ENCODE results near the gene PTPRD. TPM values are rescaled to one million over a fixed set of nuclear protein-coding genes. Genes with fewer than 3 reads are reported as not detected.
"Not testable (repeated sequence)": the region's sequence is repeated elsewhere in the genome, so short reads cannot be mapped to it uniquely, and the experiment has no call there.

Gene PTPRD
- total RNA-seq, 1 donor from 2014 or later, result 20.9 TPM

- DNase-seq (ENCODE audit: low spot score), result no peak
Observed at GRCh38 chr9:9326749-9327148, 1286.1 kb downstream of the PTPRD start.

DNA sequence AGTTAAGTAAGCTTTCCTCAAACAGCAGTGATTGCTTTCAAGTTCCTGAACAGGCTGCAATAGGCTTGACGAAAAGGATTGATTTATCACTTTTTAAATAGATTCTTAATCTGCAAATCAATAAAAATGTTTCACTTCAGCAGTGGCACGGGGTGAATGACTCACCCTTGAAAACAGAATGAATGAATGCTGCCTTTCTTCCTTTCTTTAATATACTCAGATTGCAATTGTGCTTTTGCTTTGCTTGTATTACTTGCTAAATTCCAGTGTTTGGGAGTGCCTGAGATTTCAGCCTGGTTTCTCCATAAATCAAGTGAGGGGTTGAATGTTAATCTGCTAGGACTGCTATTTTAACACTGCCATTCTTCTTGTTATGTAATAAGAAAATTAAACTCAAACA lies 1293.8 kb downstream of the PTPRD start:
- no peak for DNase-seq (ENCODE audit: low spot score)

- not testable (repeated sequence) for DNase-seq (ENCODE audit: low spot score)
Observed at GRCh38 chr9:9310743-9311142, 1302.1 kb downstream of the PTPRD start.

GRCh38 chr9:9305600-9305999 lies 1307.2 kb downstream of the PTPRD start:
- DNase-seq (ENCODE audit: low spot score), result no peak

DNA sequence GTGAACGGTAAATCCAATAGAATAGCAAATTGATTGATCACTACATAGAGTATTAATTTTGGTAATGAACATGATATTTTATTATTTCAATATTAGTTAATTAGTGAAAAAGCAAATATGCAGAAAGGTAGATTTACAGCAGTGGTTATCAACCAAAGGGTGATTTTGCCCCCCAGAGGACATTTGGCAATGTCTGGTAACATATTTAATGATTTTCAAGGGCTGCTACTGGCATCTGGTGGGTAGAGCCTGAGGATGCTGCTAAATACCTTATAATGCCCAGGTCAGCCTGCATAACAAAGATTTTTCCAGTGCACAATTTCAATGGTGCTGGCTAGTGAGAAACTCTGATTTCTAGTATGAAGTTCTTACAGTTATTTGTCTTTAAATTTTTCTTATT lies 1313.7 kb downstream of the PTPRD start:
- no peak for DNase-seq (ENCODE audit: low spot score)

GRCh38 chr9:9286001-9286400 lies 1326.8 kb downstream of the PTPRD start:
- no peak for DNase-seq (ENCODE audit: low spot score)

GRCh38 chr9:9284201-9284600 lies 1328.6 kb downstream of the PTPRD start:
- no peak for DNase-seq (ENCODE audit: low spot score)

DNA sequence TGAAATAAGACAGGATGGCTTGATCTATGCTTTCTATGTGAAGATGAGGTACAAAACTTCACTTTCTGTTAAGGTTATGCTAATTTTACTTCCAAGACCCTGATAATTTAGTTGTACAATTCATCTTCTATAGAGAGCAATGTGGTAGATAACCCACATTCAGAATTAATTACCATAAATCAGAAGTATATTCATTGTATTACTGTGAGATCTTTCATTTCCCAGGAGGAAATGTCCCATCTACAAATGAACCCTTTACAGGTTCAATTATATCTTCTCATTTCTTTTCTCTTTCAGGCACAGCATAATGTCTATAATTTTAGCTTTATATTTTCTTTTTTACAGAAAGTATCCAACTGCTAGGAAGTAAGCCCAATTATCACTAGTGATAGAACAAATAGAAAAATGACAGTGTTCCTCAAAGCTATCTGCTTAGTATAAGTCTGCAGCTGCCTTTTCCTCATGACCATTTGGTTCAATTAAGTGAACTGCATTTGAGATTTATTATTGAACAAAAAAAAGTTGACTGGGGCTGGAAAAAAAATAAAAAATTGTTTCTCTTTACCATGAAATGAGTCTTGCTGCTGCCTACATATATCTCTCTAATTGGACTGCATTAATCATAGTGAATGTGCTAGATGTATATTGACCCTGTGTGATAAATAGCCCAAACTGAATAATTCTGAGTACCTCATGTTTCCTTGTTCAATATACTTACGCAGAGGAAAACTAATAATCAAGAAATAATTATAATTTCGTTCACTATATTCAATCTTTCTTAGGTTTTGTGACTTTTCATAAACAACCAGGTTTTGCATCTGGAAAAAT lies 1329.4 kb downstream of the PTPRD start:
- no peak for DNase-seq (ENCODE audit: low spot score)

DNA sequence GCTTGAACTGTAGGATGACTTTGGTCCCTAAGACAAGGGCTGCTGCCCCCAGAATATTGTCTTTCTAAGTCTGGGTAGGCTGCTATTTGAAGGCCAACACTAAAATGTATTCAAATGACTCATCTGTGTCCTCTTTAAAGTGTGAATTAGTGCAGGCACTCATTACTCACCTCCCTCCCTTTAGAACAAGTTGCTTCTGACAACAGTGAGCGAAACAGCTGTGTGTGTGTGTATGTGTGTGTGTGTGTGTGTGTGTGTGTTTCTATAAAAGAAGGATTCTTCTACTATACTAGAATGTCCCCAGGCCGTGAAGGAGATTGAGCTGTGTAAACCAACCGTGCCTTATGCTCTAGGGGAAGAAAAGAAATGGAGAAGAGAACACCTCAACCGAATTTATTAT lies 1337.2 kb downstream of the PTPRD start:
- no peak for DNase-seq (ENCODE audit: low spot score)

DNA sequence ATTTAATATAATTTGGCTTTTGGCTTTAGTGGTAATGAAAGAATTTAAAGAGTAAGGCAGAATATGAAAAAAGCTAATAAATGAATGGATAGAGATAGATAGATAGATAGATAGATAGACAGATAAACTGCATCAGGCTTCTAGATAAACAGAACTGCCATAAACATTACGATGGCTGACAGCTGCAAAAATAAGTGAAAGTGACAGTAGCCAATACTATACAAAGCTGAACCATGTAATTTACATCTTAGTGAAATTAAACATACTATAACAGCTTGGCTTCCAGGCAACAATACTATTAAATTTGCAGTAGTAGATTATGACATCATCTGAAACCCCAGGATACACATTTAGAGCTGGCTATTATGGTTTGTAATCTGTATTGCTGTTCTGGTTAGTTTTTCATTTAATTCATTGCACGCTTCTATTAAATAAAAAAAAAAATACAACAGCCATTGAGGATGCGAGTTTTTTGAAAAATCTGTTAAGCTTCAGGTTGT lies 1354.8 kb downstream of the PTPRD start:
- DNase-seq (ENCODE audit: low spot score), result no peak

DNA sequence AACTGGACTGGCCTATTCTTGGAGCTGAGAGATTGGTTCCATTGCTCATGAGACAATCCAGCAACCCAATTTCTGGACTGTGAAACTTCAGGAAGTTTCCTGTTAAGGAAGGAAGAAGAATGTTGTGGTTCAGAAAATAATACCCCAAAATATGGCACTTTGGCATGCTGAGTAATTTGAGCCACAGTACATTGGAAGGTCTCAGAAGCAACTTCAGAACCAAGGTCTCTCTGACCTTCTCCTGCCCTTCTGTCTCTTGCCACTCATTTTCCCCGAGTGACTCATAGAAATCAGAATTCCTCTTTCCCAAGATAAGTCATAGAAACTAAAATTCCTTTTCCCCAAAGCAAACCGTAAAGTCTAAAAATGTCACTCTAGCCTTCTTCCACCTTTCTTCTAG lies 1366.1 kb downstream of the PTPRD start:
- no peak for DNase-seq (ENCODE audit: low spot score)

GRCh38 chr9:9231946-9232345 lies 1380.9 kb downstream of the PTPRD start:
- DNase-seq (ENCODE audit: low spot score), result no peak

DNA sequence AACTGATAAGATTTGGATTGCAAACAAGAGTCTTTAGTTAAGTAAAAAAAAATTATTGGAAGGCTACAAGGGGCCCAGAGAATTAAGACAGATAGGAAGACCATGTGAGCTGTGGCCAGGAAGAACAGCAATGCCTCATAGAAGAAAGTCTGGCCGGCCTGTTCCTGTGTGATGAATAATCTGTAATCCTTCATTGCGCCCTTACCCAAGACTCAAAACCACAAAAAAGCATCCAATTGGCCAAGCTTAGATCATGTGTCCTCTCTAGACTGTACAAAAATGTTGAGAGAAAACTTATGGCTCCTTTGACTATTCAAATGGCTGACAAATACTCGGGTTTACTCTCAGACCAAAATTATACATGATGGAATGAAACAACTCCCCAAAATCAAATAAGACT lies 1383.5 kb downstream of the PTPRD start:
- DNase-seq (ENCODE audit: low spot score), result no peak

- DNase-seq (ENCODE audit: low spot score), result no peak
Observed at GRCh38 chr9:9223175-9223574, 1389.6 kb downstream of the PTPRD start.

DNA sequence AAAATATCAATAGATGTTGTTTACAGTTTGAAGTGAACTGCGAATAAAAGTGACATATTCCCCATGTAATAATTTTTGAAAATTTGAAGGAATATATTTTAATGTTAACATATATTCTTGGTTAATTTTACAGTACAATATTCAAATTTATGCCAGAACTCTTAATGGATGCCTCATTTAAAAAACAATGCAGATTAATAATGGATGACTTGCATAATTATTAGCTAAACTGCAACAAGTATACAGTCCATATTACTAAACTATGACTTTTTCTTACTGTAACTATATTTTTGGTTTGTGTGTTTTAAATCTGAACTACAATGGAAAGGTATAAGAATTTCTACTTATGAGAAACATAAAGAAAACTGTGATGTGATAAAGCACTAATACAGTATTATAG lies 1390.1 kb downstream of the PTPRD start:
- DNase-seq (ENCODE audit: low spot score), result no peak

DNA sequence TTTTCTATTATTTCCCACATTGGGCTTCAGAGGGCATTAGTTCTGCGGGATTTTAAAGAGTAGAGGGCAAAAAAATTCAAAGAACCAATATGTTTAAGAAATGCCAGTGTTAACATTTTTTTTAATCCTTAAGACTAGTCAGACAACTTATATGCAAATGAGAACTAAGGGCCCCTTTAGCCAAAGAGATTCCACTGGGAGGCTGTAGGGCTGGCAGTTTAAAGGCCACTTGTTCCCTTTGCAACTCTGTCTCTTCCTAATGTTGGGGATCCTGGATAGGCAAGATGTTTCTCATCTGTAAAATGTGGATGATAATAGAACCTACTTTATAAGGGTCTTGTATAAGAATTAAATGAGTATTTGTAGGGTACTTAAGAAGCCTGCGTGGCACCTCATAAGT lies 1395.9 kb downstream of the PTPRD start:
- DNase-seq (ENCODE audit: low spot score), result no peak

- no peak for DNase-seq (ENCODE audit: low spot score)
Observed at GRCh38 chr9:9215050-9215449, 1397.8 kb downstream of the PTPRD start.

DNA sequence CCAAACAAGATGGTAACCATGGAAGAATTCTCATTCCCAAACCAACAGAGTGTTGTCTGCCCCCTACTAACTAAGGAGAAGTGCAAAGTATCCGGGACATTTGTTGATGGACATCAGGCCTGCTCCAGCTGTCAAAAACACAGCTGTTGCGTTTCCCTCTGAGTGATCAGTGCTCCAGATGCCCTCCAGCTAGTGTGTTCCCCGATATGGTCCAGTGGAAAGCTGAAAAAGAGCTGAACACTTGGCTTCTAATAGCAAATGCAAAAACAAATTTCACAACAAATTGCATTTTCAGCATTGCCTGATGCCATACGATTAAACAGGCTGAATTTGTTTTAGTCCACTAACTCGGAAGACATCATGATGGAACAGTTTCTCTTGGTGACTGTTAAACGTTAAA lies 1398.7 kb downstream of the PTPRD start:
- DNase-seq (ENCODE audit: low spot score), result no peak

DNA sequence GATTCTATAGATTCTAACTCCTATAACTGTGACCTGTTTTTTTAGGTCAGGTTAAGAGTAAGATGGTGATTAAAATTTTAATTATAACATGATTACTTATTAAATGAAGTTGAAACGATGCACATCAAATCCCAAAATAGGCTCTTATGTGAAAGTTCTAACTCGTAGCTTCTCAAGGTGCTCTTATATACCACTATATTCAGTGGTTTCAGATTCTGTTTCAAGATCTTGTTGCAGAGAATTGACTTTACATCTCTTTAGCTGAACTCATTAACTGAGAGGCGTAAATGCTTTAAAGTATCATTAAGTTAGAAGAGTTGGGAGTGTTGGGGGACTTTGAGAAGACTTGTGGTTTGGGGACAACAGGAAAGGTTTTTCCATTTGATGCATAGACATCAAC lies 1399.8 kb downstream of the PTPRD start:
- no peak for DNase-seq (ENCODE audit: low spot score)

DNA sequence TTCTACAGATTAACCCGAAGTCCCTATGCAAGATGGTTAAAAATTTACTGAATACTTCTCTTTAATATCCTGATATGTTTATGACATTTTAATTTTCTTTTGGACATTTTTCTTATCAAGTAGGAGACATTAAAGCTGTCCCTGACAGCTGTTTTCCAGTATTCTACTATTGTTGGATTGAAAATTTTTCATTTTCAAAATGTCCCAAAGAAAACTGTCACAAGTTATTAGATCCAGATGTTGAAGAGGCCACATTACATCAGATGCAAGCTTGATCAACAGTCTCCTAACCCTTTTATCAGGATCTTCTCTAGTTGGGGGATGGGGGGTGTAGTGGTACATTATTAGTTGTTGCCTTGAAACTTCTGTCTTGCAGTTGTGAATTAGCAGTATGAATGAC lies 1410.5 kb downstream of the PTPRD start:
- no peak for DNase-seq (ENCODE audit: low spot score)

GRCh38 chr9:9186086-9186485 lies 1426.7 kb downstream of the PTPRD start:
- DNase-seq (ENCODE audit: low spot score), result no peak

DNA sequence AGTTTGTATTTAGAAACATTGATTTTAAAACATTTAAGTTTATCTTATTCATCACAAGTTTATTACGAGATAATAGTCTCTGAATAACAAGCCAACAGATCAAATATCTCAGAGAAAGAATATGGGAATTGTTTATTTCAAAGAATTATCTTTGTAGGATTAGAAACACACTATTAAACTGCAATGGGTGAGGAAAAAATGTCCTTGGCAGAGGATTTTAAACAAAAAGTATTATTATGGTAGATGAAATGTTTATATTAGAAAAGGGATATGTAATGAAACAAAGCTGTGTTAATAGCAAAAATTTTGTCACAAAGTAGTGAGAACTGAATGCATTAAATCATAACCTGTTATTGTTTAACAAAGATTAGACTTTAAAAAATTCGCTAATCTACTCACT lies 1430.4 kb downstream of the PTPRD start:
- DNase-seq (ENCODE audit: low spot score), result no peak

DNA sequence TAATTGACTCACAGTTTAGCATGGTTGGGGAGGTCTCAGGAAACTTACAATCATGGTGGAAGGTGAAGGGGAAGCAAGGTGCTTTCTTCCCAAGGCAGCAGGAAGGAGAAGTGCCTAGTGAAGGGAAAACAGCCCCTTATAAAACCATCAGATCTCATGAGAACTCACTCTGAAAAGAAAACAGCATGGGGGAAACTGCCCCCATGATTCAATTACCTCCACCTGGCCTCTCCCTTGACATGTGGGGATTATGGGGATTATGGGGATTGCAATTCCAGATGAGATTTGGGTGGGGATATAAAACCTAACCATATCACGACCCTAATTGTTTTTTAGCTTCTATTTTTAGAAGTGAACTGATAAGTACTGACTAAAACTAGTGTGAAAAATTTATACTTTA lies 1435.7 kb downstream of the PTPRD start:
- DNase-seq (ENCODE audit: low spot score), result no peak

- DNase-seq (ENCODE audit: low spot score), result no peak
Observed at GRCh38 chr9:9174358-9174757, 1438.4 kb downstream of the PTPRD start.
